ENCODE results near the gene FHIT. TPM values are rescaled to one million over a fixed set of nuclear protein-coding genes. Genes with fewer than 3 reads are reported as not detected.

Gene FHIT
- total RNA-seq, 2 donors from 2014 or later, result 6.8 to 12.3 TPM

- TF ChIP-seq CTCF (conservative IDR thresholded peaks at IDR 0.05), result no peak
- no peaks in the 10 kb centered on the region for H3K36me3 ChIP-seq (ENCODE audit: control insufficient read depth, insufficient read depth, low read length)
- Mint-ChIP-seq H3K9me3 (no peaks in the 10 kb centered on the region), H3K27ac (no peak overlapping the region), H3K36me3 (ENCODE audit: low read depth) (no peaks in the 10 kb centered on the region), H3K4me1 (peaks cover 3% of the 10 kb centered on the region), H3K4me3 (no peak overlapping the region), H3K27me3 (ENCODE audit: insufficient read depth) (no peaks in the 10 kb centered on the region)
- no peak overlapping the region for H3K27ac ChIP-seq (ENCODE audit: low read depth, low read length)
- H3K27me3 ChIP-seq (ENCODE audit: control insufficient read depth, insufficient read depth, low read length, poor library complexity, severe bottlenecking), result no peaks in the 10 kb centered on the region
- no peak overlapping the region for H3K9ac ChIP-seq (ENCODE audit: extremely low read depth, low read length, poor library complexity, severe bottlenecking)
- 83 to 84% methylated on average over 11 to 12 of the region's 12 CpGs for WGBS, 2 experiments (ENCODE audit: insufficient coverage in 1 of 2, insufficient read length in 1 of 2)
- DNase-seq, result no peak
- H3K4me3 ChIP-seq (ENCODE audit: low read length), result no peak overlapping the region
- H3K4me1 ChIP-seq (ENCODE audit: control insufficient read depth, insufficient read depth, low read length), result no peaks in the 10 kb centered on the region
- H3K9me3 ChIP-seq (ENCODE audit: control insufficient read depth, low read length), result no peaks in the 10 kb centered on the region
Observed at GRCh38 chr3:59793976-59794375, 1457.3 kb downstream of the FHIT start.

- no peaks in the 10 kb centered on the region for H3K9me3 ChIP-seq (ENCODE audit: control insufficient read depth, low read length)
- H3K27ac ChIP-seq (ENCODE audit: low read depth, low read length), result no peak overlapping the region
- H3K4me3 ChIP-seq (ENCODE audit: low read length), result no peak overlapping the region
- TF ChIP-seq CTCF (conservative IDR thresholded peaks at IDR 0.05), result no peak
- DNase-seq, result no peak
- 77 to 81% methylated on average over 2 to 3 of the region's 3 CpGs for WGBS, 2 experiments (ENCODE audit: insufficient coverage in 1 of 2, insufficient read length in 1 of 2)
- H3K9ac ChIP-seq (ENCODE audit: extremely low read depth, low read length, poor library complexity, severe bottlenecking), result no peak overlapping the region
- no peak overlapping the region for H3K27ac Mint-ChIP-seq
- H3K4me3 Mint-ChIP-seq, result no peak overlapping the region
- no peaks in the 10 kb centered on the region for H3K4me1 ChIP-seq (ENCODE audit: control insufficient read depth, insufficient read depth, low read length)
- no peaks in the 10 kb centered on the region for H3K36me3 Mint-ChIP-seq (ENCODE audit: low read depth)
- no peaks in the 10 kb centered on the region for H3K9me3 Mint-ChIP-seq
- H3K27me3 ChIP-seq (ENCODE audit: control insufficient read depth, insufficient read depth, low read length, poor library complexity, severe bottlenecking), result no peaks in the 10 kb centered on the region
- H3K36me3 ChIP-seq (ENCODE audit: control insufficient read depth, insufficient read depth, low read length), result no peaks in the 10 kb centered on the region
- no peaks in the 10 kb centered on the region for H3K27me3 Mint-ChIP-seq (ENCODE audit: insufficient read depth)
- H3K4me1 Mint-ChIP-seq, result no peaks in the 10 kb centered on the region
Observed at GRCh38 chr3:59791774-59792308, 1459.4 kb downstream of the FHIT start.

- 93 to 100% methylated on average over 1 of the region's 1 CpG for WGBS, 2 experiments (ENCODE audit: insufficient coverage in 1 of 2, insufficient read length in 1 of 2)
- H3K27ac Mint-ChIP-seq, result no peak overlapping the region
- H3K36me3 Mint-ChIP-seq (ENCODE audit: low read depth), result no peaks in the 10 kb centered on the region
Observed at GRCh38 chr3:59790241-59790640, 1461.0 kb downstream of the FHIT start.

More at GRCh38 chr3:59790241-59790640, 1461.0 kb downstream of the FHIT start:
- Mint-ChIP-seq H3K9me3 (no peaks in the 10 kb centered on the region), H3K4me3 (no peak overlapping the region), H3K4me1 (no peaks in the 10 kb centered on the region), H3K27me3 (ENCODE audit: insufficient read depth) (no peaks in the 10 kb centered on the region)
- Histone ChIP-seq H3K9me3 (ENCODE audit: control insufficient read depth, low read length) (no peaks in the 10 kb centered on the region), H3K4me1 (ENCODE audit: control insufficient read depth, insufficient read depth, low read length) (no peaks in the 10 kb centered on the region), H3K27me3 (ENCODE audit: control insufficient read depth, insufficient read depth, low read length, poor library complexity, severe bottlenecking) (no peaks in the 10 kb centered on the region), H3K4me3 (ENCODE audit: low read length) (no peak overlapping the region), H3K9ac (ENCODE audit: extremely low read depth, low read length, poor library complexity, severe bottlenecking) (no peak overlapping the region), H3K27ac (ENCODE audit: low read depth, low read length) (no peak overlapping the region), H3K36me3 (ENCODE audit: control insufficient read depth, insufficient read depth, low read length) (no peaks in the 10 kb centered on the region)
- no peak for TF ChIP-seq CTCF (conservative IDR thresholded peaks at IDR 0.05)
- no peak for DNase-seq
